ENCODE data around the gene SYNE2.

DNA sequence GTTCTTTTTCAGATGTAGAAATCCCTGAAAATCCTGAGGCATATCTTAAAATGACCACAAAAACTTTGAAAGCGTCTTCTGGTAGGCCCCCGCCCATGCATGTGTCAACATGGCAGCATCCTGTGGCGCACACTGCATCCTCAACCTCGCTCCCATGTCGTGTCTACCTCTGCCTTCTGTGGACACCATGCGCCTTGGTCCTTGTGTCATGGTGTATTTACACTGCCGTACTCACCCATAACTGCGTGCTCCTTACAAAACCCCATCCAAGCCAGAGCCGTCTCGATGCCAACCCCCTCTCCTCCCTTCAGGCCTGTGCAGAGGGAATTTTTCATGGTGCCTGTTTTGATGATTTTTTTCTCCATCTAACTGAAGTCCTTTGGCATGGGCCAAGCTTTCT is 362.5 kb downstream of the SYNE2 start:
- TF ChIP-seq, protein P1, sequence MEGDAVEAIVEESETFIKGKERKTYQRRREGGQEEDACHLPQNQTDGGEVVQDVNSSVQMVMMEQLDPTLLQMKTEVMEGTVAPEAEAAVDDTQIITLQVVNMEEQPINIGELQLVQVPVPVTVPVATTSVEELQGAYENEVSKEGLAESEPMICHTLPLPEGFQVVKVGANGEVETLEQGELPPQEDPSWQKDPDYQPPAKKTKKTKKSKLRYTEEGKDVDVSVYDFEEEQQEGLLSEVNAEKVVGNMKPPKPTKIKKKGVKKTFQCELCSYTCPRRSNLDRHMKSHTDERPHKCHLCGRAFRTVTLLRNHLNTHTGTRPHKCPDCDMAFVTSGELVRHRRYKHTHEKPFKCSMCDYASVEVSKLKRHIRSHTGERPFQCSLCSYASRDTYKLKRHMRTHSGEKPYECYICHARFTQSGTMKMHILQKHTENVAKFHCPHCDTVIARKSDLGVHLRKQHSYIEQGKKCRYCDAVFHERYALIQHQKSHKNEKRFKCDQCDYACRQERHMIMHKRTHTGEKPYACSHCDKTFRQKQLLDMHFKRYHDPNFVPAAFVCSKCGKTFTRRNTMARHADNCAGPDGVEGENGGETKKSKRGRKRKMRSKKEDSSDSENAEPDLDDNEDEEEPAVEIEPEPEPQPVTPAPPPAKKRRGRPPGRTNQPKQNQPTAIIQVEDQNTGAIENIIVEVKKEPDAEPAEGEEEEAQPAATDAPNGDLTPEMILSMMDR (IDR thresholded peaks at IDR 0.05) = no peak
- TF ChIP-seq POLR2A (IDR thresholded peaks at IDR 0.05) = no peak
- no peak for TF ChIP-seq EP300 (IDR thresholded peaks at IDR 0.05)
